Pulmonary artery endothelial cell (primary cell): Measurements from ENCODE around the gene LTB. TPM values are rescaled to one million over a fixed set of nuclear protein-coding genes. Genes with fewer than 3 reads are reported as not detected.

ENCODE experiments used
- DNase-seq: peaks from one replicate; pipeline ENCODE4 v3.0.0-alpha.2; 2011; ENCODE audit warnings: low read depth, low spot score
- total RNA-seq: library from RNA; depleted of rRNA; stranded (reverse); fragments of >200 nt; gene quantifications from 2 replicates; pipeline ENCODE4 v1.2.3, GENCODE V29; 2014

Gene LTB
- total RNA-seq, 1 donor from 2014 or later: 2.2 TPM

DNA sequence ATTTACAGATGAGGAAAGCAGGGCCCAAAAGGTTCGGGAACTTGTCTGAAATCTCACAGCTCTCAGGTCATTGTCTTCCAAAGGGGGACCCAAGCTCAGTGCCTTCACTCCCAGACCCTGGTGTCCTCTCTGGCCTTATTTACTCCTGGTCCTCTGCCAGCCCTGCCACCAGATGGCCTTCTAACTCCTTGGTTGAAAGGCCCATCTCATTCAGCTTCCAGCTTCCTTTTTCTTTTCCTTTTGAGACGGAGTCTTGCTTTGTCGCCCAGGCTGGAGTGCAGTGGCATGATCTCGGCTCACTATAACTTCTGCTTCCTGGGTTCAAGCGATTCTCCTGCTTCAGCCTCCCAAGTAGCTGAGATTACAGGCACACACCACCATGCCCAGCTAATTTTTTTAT is 30.9 kb downstream of the LTB start:
- DNase-seq: peak; percentile 66

- no peak for DNase-seq
These were observed 33.7 kb downstream of the LTB start for GRCh38 chr6:31548544-31548873.

DNA sequence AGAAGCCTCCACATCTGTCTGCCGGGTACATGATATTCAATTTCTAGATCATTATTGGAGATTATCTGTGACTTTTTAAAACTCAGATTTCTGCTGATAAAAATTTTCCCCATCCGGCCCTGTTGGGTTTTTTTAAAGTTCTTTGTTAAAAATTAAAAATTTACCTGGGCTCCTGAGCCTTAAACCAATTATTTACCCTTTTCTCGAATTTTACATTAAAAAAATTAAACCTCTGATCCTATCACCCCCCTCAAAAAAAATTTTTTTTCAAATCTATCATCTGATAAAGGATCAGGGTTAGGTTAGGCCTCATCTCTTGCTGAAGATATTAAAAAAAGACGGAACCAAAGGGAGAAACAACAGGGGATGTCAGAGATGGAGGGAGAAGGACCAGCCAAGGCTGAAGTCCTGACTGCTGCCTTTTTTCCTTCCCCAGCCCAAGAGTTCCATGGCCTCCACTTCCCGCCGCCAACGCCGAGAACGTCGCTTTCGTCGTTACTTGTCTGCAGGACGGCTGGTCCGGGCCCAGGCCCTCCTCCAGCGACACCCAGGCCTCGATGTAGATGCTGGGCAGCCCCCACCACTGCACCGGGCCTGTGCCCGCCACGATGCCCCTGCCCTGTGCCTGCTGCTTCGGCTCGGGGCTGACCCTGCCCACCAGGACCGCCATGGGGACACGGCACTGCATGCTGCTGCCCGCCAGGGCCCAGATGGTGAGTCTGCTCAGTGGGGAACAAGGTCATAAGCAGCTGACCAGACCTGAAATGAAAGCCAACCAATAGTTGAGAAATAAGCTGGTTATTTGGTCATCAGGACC is 34.3 kb downstream of the LTB start:
- DNase-seq: no peak

DNA sequence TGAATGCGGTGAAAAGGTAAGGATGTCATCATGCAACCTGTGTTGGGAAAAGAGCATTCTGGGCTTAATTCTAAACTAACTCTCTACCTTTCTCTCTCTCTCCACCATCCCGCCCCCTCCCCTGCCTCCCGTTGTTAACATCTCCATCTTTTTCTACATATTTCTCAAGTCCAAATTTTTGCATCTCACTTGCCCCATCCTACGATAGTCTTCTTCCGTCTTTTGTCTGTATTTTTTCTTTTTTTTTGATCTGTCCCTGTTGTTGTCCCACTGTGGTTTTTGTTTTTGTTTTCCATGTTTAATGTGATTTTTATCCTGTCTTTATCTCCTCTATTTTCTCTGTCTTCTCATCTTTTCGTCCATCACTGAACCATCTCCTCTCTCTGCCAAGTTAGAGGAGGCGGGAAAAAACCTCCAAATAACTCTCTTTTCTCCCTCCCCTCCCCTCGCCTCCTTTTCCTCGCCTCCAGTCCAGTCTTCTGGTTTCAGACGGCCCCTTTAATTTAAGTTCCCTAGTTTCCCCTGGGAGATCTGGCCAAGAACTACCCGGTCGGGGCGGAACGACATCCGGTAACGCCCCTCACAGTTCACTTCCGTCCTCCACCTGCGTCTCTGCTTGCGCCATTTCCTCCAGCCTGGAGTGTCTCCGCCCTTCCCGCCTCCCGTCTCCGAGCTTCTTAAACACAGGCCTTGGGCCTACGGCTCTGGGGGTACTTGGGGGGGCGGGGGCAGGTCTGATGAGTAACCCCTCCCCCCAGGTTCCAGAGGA is 35.1 kb downstream of the LTB start, which contains the start of gene NFKBIL1:
Gene NFKBIL1, plus strand, starts transcription at position 651 of the 769 bp plus-strand sequence. Its CDS starts 87 bp downstream, at position 738.
- peak; percentile 91 for DNase-seq

DNA sequence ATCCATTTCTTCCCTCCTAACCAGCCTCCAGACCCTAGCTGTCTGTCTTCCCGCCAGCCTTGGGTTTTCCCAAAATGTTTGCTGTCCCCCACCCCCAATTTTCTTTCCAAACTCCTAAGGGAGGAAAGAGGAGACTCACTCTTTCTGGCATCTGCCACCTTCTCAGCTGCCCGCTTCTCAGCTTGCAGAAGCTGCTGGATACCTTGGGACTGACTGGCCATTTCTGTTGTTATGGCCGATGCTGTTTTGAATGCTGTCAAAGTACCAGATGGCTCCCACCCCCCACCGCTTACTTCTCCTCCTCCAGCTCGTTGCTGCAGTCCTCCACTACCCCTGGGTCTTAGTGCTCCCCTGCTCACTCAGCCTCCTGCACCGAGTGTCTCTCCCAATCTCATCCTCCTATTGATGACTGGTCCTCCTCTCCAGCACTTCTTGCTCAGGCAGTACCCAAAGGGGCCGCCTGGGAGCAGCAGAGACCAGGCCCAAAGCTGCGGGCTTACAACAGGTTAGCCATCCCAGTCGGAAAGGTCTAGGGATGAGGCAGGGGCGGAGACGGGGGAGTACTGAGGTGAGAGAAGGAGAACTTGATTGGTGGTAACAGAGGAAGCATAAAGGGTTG is 35.8 kb downstream of the LTB start, which contains the start of gene ATP6V1G2:
Gene ATP6V1G2, minus strand, starts transcription at position 270 of the 619 bp plus-strand sequence. Its CDS starts 49 bp downstream, at position 221.
- peak; percentile 72 for DNase-seq

DNA sequence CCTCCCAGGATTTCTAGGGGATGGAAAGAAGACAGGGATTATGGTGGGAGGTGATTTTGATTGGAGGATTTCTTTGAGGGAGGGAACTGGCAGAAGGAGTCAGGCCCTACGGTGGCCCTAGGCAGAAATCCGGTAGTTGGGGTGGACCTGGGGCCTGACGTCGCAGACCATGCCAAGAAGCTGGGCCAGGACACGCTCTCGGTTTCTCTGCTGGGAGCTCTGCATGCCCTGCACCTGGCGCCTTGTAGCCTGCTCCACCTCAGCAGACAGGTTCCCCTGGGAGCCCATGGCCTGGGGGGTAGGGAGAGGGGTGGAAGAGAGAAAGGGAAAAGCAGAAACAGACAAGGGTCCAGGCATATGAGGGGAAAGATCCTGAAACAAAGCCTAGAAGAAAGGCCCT is 36.9 kb downstream of the LTB start:
- no peak for DNase-seq

- no peak for DNase-seq
These were observed 37.5 kb downstream of the LTB start for GRCh38 chr6:31544676-31545075.

- DNase-seq: no peak
These were observed 38.6 kb downstream of the LTB start for GRCh38 chr6:31543639-31544038.

DNA sequence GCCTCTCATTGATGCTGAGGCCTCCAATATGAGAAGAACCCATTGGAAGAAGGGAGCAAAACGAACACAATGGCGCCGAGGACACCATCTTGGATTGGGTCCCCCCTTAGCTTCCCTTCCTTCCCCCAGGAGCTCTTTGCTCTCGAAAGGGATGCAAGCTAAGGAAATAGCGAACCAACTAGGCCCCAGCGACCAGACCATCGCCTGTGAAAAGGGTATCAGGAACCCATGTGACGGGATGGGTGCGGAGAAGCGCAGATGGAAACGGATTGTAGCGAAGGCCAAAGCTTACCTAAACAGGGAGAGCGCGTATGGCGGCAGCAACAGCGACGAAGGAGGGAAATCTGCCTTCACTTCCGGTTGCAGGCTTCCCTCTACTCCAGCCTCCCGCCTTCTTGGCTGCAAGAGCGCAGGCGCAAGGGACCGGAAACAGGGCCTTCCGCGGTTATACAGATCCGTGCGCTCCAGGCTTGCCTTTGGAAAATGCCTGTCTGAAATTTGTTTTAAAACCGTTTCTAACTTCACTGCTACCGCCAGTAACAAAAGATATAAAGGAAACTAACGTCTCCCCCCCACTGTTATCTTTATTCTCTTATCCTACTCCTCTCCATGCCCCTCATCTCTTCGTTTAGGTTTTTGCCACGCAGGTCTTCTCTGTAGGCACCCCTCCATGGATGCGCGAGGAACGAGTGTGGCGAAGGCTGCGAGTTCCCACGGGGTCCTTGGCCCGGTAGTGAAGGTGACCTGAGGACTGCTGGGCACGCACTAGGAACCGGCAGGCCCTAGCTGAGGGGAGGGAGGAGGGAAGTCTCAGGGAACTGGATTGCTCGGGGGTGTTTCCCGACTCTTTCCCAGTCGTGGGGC is 40.3 kb downstream of the LTB start, which contains the start of gene DDX39B:
Gene DDX39B, minus strand, starts transcription at position 346 of the 864 bp plus-strand sequence. CDS start 1,471 bp downstream, outside the sequence.
- peak; percentile 90 for DNase-seq

DNA sequence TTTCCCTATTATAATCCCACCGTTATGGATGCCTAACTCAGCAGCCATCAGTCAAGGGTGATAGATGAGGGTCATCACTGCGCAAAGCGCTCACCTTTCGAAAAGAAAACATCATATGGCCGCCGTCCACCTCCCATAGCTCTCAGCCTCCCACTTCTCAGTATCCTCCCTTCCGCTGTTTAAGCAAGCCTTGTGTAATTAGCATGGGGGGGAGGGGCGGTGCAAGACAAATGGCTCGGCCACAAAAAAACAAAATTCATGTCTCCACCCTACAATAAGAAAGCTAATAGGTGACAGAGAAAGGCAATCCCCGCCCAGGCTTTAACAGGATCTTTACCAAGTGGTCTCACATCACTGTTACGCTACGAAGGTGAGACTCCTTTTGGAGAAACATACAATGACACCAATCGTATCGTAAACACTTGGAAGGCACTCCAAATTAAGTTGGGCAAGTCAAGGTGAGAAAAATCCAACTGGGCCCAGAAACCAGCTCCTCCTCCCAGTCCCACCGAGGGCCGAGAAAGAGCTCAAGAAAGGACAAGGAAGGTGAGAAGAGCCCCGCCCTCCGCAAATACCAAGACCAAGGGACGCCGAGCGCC is 41.1 kb downstream of the LTB start:
- no peak for DNase-seq

- DNase-seq: no peak
These were observed 41.6 kb downstream of the LTB start for GRCh38 chr6:31540640-31541039.

GRCh38 chr6:31538805-31539400 is 43.3 kb downstream of the LTB start:
- no peak for DNase-seq

- DNase-seq: no peak
These were observed 46.5 kb downstream of the LTB start for GRCh38 chr6:31535538-31536324.

- no peak for DNase-seq
These were observed 47.6 kb downstream of the LTB start for GRCh38 chr6:31534521-31535040.

DNA sequence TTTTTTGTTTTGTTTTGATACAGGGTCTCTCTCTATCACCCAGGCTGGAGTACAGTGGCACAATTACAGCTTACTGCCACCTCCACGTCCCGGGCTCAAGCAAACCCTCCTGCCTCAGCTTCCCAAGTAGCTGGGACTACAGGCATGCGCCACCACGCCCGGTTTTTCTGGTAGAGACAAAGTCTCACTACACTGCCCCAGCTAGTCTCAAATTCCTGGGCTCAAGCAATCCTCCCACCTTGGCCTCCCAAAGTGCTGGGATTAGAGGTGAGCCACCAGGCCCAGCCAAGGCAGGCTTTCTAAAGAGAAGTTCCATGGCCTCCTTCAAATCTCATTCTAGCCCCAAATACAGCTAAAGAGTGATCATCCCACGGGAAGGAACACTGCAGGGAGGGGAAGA is 48.2 kb downstream of the LTB start:
- no peak for DNase-seq

DNA sequence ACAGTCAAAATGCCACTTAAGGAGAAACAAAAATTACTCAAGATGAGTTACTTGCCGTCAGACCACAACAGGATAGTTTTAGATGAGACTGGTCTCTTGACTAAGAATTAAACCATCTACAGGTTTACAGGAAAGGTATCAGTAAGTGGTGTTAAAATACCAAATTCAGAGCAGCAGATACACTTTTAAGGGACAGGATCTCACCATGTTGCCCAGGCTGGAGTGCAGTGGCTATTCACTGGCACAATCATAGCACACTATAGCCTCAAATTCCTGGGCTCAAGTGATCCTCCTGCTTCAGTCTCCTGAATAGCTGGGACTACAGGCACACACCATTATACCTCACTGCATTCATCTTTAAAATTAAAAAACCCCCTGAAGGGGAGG is 48.8 kb downstream of the LTB start:
- no peak for DNase-seq

DNA sequence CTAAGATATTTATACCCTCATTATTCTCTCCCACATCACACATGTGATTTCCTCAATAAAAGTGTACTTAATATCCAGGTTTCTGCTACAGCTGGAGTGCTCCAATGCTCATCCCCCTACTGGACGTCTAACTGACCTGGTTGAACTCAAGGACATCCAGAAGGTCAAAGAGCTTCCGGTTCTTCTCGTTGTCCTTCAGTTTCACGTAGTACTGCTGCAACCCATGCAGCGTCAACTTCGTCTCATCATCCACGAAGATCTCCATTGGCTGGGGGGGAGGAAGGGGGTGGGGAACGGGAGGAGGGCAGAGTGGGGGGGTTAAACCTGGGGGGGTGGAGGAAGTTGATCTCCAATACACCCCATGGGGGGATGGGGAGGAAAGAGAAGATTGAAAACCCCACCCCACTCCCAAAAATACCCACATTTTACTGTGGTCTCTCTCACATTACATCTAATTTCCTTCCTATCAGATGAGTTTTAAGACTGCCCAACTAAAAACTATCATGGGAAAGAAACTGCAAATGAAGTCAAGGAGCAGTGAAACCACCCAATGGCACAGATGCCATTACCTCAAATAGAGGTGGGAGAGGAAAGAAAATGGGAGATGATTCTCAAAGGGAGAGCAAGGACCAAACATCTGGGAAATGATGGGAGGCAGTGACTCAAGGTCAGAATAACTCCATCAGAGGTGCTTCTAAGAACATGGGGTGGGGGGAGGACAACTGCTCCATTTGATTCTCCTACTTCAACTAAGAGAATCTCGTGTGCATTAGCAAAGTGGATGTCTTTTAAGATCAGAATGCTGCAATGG is 49.4 kb downstream of the LTB start:
- DNase-seq: no peak
